HFF-Myc (cell line): ENCODE data around the gene ATP2C1.

ENCODE experiments used
- DNase-seq: peaks from one replicate; pipeline ENCODE4 v3.0.0-alpha.2; 2011; ENCODE audit warnings: low read depth; ENCODE audit errors: extremely low read depth
- H3K4me3 ChIP-seq: replicated peaks from 2 replicates; pipeline ENCODE4 v1.5.1; 2011; ENCODE audit warnings: low read depth, mild to moderate bottlenecking, control low read depth, low read length
- CTCF ChIP-seq: IDR thresholded peaks from 2 replicates; pipeline ENCODE4 v1.5.1; 2012; ENCODE audit warnings: mild to moderate bottlenecking, low read depth, low read length, control low read depth; ENCODE audit errors: missing control alignments

ATP2C1 gene

GRCh38 chr3:130870423-130870822 is 23.5 kb upstream of the ATP2C1 start:
- no peak for DNase-seq
- no peak for TF ChIP-seq CTCF
- no peak overlapping the region for H3K4me3 ChIP-seq

- no peak for DNase-seq
- no peak overlapping the region for H3K4me3 ChIP-seq
- TF ChIP-seq CTCF: no peak
Measured at GRCh38 chr3:130876594-130876993, 17.3 kb upstream of the ATP2C1 start.

- H3K4me3 ChIP-seq: no peak overlapping the region
- TF ChIP-seq CTCF: no peak
- no peak for DNase-seq
Measured at GRCh38 chr3:130878464-130878863, 15.4 kb upstream of the ATP2C1 start.

GRCh38 chr3:130889416-130889946 is 4.4 kb upstream of the ATP2C1 start:
- no peak for DNase-seq
- H3K4me3 ChIP-seq: no peak overlapping the region
- TF ChIP-seq CTCF: no peak

GRCh38 chr3:130892759-130893375 is 1.0 kb upstream of the ATP2C1 start:
- peak; percentile 61 for DNase-seq
- peak overlapping the region; percentile 64 for H3K4me3 ChIP-seq
- peak; percentile 82 for TF ChIP-seq CTCF

- no peak for DNase-seq
- H3K4me3 ChIP-seq: peak overlapping the region; percentile 64
Measured at GRCh38 chr3:130894130-130894985, 474 bp downstream of the ATP2C1 start.

More at GRCh38 chr3:130894130-130894985, 474 bp downstream of the ATP2C1 start:
- TF ChIP-seq CTCF: no peak
